Stimulated activated CD8-positive, alpha-beta memory T cell treated with anti-CD3 and anti-CD28 coated beads, Interleukin-7, amount 100 ng/mL, for 48 hours (primary cell): Measurements from ENCODE around the gene ALDH6A1.
A peak's percentile ranks its signal among the peaks of the same experiment; 100 is the strongest.
"Not testable (repeated sequence)": the region's sequence is repeated elsewhere in the genome, so short reads cannot be mapped to it uniquely, and the experiment has no call there.

Experiments used
- DNase-seq, 2 donors: peaks; one replicate each; pipeline ENCODE4 v3.0.0-alpha.2; 2020; ENCODE audit warnings: low read depth in 1 of 2; ENCODE audit errors: extremely low read depth in 1 of 2

Gene ALDH6A1

DNA sequence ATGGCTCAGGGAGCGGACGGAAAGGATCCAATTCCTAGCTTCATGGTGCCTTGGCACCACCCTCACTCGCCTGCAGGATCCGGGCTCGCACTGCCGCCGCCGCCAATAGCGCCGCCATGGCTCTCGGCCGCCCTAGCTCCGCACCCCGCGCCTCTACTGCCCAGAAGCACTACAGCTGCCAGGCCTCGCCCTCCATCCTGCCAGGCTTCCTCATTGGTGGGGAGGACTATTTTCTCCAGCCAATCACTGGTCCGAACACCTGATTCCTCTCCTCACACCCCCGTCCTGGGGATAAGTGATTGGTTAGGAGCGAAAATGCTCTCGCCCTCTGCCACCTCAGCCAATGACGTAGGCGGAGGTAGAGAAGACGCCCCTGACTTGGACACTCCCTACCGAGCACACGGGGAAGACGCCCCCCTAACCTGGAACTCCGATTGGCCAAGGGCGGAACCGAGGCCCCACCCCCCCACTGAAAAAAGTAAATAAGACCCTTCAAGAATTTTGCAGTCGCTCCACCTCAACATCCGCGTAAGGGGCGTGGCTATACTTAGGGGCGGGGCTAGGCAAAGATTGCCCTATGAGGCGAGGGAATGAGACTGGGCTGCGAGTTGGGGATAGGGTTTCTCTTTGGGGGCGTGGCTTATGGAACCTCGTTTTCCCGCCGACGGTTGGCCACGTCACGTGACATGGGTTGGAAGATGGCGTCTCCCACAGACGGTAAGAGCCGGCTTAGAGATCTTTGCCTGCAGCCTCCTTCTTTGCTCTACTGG is at the start of gene ALDH6A1, which contains the start of gene LIN52:
Gene ALDH6A1 (minus strand): TSS at position 177 of the 770 bp plus-strand sequence. CDS start 59 bp downstream, at position 118.
Gene LIN52 (plus strand): TSS at position 680 of the 770 bp plus-strand sequence. CDS start 19 bp downstream, at position 699.
- DNase-seq: peak; percentile 98 to 100

DNA sequence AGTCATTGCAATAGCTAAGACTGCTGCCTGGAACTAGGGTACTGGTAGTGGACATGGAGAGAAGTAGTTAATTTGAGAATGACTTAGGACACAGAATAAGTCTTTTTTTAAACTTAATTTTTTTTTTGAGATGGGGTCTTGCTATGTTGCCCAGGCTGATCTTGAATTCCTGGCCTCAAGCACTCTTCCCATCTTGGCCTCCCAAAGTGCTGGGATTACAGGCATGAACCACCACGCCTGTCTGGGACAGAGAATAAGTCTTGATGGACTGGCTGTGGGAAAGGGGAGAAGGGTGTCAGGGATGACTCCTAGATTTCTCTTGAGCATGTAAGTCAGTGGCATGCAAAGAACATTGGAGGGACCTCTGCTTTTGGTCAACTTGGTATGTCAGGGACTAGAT is 43.4 kb upstream of the ALDH6A1 start:
- DNase-seq: no peak

DNA sequence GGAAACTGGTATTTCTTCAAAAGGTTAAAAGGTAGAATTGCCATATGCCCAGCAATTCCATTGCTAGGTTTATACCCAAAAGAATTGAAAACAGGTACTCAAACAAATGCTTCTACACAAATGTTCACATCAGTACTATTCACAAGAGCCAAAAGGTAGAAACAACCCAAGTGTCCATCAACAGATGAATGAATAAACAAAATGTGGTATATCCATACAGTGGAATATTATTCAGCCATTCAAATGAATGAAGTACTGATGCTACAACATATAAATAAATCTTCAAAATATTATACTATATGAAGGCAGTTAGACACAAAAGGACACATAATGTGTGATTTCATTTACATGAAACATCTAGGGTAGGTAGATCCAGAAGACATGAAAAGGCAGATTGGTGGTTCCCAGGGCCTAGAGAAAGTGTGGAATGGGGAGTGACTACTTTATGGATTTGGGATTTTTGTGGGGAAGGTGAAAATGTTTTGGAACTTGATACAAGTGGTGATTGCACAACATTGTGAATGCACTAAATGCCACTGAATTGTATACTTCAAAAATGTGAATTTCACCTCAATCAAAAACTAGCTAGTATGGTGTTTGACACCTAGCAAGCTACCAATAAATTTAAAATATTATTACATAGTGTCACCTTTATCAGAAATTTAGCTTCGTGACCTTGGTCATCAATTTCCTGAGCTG is 42.2 kb upstream of the ALDH6A1 start:
- DNase-seq: no peak

DNA sequence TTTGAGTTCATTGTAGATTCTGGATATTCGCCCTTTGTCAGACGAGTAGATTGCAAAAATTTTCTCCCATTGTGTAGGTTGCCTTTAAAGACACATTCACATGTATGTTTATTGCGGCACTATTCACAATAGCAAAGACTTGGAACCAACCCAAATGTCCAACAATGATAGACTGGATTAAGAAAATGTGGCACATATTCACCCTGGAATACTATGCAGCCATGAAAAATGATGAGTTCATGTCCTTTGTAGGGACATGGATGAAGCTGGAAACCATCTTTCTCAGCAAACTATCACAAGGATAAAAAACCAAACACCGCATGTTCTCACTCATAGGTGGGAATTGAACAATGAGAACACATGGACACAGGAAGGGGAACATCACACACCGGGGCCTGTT is 41.2 kb upstream of the ALDH6A1 start:
- not testable (repeated sequence) for DNase-seq

DNA sequence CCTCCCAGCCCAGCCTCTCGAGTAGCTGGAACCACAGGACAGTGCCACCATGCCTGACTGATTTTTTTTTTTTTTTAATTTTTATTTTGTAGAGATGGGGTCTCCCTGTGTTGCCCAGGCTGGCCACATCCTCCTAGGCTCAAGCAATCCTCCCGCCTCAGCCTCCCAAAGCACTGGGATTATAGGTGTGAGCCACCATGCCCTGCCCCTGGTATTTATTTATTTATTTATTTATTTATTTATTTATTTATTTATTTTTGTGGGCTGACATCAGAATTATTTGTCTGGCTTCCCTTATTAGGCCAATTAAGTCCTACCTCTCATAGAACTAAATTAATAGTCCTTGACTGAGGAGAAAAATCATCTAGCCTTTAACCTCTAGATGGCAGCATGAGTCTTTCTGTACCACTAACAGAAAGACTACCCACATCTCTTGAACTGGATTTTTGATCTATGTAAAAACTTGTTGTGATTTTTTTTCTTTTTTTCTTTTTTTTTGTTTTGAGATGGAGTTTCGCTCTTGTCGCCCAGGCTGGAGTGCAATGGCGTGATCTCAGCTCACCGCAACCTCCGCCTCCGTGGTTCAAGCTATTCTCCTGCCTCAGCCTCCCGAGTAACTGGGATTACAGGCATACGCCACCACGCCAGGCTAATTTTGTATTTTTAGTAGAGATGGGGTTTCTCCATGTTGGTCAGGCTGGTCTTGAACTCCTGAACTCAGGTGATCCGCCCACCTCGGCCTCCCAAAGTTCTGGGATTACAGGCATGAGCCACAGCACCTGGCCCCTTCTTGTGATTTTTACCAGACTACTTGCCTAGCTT is 27.4 kb upstream of the ALDH6A1 start:
- not testable (repeated sequence) for DNase-seq

DNA sequence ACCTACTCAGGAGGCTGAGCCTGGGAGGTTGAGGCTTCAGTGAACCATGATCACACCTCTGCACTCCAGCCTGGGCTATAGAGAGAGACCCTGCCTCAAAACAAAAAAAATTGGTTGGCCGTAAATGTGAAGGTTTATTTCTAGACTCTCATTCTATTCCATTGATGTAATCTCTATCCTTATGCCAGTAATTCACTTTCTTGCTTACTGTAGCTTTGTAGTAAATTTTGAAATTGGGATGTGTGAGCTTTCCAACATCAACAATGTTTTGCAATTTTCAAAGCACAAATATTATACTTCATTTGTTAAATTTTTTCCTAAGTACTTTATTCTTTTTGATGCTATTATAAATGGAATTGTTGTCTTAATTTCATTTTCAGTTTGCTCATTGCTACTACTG is 25.1 kb upstream of the ALDH6A1 start:
- DNase-seq: no peak

DNA sequence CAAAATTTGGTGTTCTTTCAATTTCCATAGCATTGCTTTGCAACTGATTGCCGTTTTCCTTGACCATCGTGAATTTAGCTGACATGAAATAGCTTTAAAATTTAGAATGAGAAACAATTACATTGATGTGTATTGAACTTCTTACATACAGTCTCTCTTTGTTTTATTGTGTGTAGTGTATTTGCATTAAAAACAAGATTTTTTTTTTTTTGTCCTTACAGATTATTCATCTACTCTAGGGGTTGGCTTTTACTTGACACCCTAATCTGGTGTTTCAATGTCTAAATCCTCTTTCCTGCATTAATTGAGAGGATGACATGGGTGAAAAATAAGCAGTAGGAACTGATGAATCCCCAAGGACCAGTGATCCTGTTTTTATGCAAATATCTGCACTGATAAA is 21.1 kb upstream of the ALDH6A1 start:
- DNase-seq: no peak

DNA sequence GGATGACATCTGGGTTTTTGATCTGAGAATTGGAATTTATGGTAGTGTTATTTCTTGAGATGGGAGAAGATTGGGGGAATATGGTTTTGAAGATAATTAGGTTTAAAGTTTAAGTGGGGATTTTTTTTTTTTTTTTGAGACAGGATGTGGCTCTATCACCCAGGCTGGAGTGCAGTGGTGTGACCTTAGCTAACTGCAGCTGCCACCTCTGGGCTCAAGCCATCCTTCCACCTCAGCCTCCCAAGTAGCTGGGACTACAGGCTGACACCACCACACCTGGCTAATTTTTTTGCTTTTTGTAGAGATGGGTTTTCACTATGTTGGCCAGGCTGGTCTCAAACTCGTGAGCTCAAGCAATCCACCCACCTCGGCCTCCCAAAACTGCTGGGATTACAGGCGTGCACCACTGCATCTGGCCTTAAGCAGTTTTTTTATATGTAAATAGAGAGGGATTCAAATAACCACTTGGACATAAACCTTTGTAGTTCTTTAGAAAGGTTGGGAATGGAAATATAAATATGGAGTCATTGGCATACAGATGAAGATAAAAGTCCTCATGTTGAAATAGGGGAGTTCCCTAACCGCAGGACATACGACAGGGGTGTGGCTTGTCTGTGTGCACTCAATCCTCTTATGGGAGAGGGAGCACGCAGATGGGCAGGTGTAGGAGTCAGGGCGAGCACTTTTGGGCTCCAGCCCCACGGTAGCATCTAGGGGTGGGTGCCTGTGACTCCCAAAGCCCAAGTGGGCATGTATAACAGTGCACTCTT is 5.2 kb upstream of the ALDH6A1 start:
- DNase-seq: no peak

DNA sequence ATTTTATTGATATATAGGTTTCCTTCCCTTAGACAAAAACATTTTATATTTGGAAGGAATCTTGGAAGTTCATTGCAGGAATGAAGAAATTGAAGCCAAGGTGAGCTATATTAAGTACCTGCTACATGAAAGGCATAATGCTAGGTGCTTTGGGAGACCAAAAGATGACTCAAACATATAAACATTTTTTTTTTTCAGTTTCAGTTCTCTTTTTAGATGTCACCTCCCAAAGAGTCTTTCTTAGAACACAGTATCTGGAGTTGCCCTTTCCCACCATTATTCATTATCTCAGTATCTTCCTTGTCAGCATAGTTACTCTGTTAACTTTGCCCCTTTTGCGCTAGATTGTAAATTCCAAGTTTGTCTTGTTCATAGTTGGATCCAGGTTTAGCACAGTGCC is 1.6 kb upstream of the ALDH6A1 start:
- DNase-seq: no peak

DNA sequence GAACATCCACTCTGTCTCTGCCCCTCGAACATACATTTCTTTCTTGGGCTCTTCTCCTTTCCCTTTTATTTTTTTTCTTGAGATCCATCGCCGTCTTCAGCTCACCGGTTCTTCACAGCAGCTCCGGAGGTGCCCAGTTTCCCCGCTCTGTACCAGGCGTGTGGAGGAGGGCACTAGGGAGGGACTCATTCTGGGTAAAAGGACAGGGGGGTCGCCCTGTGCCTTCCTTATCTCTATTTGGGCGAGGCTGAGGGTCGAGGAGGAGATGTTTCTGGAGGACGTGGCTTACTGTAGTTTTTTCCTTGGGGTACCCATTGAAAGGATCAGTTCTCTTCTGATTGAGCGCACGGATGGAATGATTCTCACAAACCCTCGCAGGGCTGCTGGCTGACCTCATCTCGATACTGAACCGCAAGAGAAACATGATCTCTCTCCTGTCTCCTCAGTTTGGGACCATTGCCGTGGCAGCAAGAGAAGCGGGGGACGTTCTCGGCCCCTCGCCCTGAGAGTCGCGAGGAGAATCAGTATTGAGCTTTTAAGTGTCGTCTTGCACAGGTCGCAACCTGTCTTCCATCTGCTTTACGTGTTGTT is 889 bp upstream of the ALDH6A1 start:
- peak; percentile 8 to 29 for DNase-seq

DNA sequence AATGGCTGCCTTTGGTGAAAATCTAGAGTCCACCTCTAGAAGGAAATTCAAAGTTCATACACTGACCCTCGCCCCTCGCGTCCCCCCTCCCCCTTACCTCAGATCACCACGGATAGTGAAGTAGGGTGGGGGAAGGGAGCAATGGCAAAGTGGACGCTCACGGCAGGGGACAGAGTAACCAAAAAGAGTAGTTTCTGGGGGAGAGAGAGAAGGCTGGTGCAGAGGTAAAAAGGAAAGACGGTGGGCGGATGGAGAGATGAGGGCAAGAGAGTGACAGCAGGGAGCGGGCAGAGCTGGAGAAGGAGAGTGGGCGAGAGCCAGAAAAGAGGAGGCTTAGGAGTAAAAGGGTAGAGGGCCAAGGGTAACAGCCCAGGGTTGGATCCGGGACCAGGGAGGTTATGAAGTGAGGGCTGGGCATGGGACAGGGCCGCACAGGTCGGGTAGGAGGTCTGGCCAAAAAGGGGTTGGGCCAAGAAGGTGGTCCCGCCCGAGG is 423 bp downstream of the ALDH6A1 start:
- DNase-seq: no peak

DNA sequence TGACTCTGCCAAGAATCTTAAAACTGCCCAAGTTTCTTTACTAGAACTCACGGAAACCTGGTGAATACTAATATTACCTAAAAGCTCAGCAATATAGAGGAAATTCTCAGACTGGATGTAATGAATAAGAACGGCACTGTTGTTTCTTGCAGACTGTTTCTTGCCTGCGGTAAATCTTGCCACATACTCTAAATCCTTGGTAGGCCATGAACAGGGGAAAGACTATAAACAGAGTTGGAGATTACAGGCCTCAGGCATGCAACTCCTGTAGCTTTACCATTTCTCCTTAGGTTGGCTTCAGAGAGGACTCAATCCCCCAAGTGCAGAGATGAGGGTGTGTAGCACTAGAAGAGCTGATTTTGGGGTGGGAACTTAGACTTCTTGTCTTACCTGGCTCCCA is 1.1 kb downstream of the ALDH6A1 start:
- DNase-seq: no peak

DNA sequence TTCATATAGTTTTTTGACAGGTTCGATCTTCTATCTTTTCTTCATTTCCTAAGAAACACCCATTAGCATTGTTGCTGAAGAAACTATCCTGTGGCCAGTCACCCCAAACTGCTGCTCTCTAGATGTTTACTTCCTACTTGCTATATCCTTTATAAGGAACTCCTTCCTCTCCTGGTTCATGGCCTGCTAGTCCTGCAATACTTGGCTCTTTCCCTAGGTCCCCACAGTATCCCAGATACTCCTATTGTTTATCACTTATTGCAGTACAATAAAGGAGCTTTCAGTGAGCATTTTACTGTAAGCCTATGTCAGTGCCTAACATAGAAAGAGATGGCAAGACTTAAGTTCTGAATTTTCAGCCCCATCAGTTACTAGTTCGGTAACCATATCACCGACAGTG is 2.8 kb downstream of the ALDH6A1 start:
- no peak for DNase-seq

DNA sequence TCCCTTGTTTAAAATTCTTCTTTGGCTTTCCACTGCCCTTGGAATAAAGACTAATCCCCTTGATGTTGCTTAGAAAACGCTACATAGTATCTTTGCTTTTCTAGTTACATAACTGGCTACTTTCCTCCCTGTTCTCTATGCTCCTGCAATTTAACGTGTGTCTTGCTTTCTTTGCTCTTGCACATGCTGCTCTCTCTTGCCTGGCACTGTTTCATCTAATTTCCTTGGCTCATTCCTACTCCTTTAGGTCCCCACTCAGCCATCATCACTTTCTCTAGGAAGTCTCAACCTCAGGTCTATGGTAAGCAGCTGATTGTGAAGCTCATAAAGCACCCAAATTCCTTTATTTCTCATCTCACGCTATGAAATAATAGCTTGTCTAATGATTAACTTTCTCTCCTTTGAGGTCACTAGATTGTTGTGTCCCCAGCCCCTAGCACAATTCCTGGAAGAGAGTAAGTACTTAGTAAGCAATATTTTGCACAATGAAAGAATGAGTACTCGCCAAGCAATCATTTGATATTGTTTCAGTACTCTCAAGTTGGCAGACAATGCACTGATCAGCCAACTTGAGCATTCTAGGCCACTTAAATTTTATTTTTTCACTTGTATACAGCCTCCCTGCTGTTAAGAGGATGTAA is 3.3 kb downstream of the ALDH6A1 start:
- DNase-seq: no peak

DNA sequence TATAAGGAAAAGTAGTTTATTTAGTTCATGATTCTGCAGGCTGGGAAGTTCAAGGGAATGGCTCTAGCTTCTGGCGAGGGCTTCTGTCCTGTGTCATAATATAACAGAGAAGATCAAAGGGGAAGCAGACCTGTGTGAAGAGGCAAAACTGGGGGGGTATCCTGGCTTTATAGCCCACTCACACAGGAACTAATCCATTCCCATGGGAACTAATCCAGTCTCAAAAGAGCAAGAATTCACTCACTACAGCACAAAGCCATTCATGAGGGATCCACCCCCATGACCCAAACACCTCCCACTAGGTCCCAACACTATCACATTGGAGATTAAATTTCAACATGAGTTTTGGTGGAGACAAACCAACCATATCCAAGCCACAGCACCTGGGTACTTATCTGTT is 6.9 kb downstream of the ALDH6A1 start:
- DNase-seq: no peak

DNA sequence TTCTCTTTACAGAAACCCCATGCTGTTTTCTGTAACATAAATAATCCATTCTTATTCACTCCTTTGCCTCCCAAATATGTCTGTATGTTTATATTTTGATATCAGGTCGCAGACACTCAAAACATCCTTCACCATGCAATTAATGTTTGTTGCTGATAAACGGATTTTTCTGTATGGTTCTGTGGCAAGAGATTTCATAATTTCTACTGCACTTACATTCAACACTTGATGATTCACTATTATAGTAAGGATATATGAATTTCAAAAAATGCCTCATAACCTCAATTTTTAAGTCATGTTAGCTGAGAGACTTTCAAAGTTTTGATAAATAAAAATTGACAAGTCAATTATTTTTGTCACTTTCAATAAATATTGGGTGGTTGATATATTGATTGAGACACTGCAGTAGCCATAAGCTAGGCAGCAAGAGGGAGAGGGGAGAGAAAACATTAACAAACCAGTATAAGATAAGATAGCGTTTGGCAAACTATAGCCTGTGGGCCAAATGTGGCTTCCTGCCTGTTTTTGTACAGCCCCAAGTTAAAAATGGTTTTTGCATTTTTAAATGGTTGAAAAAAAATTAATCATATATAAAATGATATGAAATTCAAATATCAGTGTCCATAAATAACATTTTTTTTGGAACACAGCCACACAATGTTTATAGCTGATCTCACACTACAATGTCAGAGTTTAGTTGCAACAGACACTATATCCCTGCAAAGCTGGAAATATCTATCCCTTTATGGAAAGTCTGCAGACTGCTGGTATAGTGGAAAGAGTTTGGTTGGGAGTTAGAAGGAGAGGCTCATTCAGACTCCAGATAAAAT is 18.3 kb downstream of the ALDH6A1 start:
- no peak for DNase-seq

DNA sequence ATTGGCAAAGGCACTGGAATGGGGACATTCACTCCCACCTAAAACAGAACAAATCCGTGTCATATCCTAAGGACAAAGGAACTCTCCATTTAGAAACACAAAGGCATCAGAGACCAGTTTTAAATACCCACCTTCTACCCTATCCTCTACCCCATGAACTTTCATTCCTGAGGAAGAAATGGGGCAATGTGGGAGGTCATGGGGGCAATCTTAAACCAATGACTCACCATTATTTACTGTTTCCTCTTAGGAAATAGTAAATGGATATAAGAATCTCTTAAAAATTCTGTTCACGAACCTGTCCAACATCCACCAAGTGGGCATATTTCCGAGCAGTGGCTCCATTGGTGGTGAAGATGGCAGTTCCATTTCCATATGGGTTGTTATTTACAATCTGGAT is 19.4 kb downstream of the ALDH6A1 start:
- no peak for DNase-seq

DNA sequence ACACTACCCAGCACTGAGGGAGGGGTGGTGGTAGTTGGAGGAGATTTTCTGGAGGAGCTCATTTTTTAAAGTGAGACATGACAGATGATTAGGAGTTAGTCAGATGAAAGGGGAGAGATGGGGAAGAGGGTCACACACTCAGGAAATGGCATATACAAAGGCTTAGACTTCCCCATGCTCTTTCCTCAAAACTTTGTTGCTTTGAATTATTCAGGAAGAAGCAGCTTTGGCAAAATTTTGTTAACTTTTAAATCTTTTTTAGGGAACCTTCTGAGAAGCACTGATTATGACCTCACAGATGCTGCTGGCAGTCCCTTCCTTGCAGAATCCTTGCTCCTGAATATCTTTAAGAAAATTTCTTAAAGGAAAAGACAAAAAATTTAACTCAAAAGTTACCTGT is 19.8 kb downstream of the ALDH6A1 start:
- no peak for DNase-seq

DNA sequence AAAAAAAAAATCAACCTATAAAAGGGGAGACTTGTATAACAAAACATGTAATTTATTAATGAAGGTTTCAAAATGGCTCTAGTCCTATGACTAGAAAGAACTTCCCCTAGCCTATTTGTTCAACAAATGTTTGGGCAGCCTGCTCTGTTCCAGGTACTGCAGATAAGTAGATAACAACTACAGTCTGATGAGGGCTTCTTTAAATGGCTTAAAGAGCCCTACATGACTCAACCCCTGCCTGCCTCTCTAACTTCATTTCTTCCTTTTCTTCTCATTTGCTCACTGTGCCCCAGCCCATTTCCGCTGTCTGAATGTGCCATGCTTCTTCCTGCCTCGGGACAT is 21.5 kb downstream of the ALDH6A1 start:
- DNase-seq: no peak
